Activated T-cell treated with anti-CD3 and anti-CD28 coated beads, Interleukin-2, amount 50 U/mL, for 1 hour (primary cell): ENCODE results near the gene CELF1.

Experiments used
- DNase-seq: peaks from one replicate; pipeline ENCODE4 v3.0.0-alpha.2; 2020

The CELF1 gene

DNA sequence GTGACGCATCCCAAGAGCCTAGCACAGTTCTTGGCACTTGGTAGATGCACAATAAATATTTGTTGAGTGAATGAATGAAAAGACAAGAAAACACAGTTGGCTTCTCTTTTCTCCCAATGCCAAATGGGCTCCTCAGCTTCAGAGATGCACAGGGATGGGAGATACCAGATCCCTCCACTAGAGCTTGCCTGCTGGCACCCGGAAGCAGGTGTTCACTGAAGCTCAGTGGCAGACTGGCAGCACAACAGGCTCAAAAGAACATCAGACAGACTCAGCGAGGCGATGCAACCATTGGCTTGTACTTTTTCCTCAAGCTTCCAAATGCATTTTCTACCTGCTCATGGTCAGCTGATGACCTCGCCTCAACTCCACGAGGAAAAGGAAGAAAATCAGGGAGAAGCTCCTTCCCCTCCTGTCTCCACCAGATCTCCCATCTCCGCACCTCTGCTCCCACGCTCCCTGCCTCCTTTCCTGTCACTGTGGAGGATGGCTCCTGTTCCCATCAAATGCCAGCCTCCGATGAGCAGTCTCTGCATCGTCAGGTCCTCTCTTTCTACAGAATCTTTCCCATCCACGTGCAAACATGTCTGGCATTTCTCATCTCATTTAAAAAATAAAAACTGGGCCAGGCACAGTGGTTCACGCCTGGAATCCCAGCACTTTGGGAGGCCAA, 109.8 kb downstream of the CELF1 start:
- DNase-seq: no peak

DNA sequence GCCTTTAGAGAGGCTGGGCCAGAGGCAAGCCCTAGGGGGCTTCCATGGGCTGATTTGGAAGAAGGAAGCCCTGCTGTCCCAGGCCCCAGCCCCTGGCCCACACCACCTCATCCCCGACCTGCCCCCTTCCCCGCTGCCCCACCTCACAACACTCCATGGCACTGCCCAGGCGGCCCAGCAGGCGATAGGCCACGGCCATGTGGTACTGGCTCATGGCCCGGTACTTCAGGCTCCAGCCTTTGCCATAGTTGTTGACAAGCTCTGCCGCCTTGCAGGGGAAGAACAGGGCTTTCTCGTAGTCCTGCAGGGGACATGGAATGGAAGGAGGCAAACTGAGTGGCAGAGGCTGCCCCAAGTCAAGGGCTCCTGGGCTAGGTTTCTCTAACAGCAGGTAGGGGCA, 110.4 kb downstream of the CELF1 start:
- DNase-seq: no peak

DNA sequence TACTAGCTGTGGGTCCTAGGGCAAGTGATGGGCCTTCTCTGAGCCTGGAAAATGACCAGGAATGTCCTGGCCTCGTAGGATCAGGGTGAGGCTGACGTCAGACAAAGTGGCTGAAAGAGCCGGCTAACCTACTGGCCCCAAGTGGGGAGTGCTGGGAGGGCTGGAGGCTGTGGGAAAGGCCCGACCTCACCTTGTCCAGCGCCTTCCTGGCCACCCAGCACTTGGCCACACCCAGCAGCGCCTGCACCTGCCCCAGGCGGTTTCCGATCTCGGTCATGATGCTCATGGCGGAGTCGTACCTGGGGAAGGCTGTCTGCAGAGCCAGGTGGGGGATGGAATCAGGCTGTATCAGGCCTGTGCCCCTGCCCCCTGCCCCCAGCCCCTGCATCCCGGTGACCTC, 111.5 kb downstream of the CELF1 start:
- no peak for DNase-seq

DNA sequence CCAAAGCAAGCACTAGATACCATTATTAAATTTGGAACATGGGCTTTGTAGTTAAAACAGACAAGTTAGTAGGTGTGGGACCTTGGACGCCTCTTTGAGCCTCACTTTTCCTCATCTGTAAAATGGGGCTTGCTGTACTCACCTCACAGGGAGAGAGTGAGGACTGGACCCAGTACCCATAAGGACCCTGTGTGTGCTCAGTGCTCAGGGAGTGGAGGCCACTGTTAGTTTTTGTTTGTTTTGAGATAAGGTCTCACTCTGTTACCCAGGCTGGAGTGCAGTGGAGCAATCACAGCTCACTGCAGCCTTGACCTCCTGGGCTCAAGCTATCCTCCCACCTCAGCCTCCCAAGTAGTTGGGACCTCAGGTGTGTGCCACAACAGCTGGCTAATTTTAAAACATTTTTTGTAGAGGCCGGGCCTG, 112.9 kb downstream of the CELF1 start:
- no peak for DNase-seq

DNA sequence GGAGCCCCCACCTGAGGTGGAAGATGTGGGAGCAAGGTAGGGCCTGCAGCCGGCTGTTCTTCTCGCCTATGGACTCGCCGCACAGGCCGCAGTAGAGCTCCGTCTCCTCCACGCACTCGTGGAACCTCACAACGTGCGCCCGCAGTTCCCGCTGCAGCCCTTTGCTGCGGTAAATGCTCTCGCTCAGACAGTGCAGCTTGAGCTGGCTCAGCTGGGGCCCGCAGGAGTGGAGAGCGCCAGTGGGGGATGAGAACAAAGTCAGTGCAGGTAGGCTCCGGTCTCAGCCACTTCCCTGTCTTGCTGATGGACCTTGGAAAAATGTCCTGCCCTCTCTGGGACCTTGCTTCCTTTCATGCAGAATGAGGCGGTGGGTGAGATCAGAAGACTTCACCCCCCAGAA, 114.2 kb downstream of the CELF1 start:
- DNase-seq: no peak

DNA sequence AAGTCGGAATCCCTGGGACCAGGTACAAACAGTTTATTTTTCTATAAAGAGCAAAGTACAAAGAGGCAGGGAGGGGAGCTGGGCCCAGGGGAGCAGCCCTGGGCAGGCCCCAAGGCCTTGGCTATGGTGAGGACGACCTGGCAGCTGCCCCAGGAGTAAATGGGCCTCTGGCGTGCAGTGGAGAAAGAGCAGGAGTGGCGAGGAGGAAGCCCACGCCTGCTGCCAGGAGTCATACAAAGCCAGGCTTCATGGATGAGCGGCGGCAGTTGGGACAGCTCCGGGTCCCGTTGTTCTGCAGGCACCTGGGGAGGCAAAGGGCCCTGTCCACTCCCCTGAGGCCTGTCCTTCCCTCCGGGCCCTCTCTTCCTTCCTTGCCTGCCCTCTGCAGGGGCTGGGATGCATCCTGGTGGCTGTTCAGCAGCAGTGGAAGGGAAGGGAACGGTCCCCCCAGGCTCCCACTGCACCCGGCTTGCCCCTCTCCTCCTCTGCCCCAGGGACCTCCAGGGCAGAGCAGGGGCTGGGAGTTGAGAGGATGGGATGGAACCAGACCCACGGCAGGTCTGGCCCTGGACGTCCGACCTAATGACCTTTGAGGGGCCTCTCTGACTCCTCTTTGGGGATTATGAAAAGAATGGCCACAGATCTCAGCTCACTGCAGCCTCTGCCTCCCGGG, 115.0 kb downstream of the CELF1 start:
- DNase-seq: no peak

DNA sequence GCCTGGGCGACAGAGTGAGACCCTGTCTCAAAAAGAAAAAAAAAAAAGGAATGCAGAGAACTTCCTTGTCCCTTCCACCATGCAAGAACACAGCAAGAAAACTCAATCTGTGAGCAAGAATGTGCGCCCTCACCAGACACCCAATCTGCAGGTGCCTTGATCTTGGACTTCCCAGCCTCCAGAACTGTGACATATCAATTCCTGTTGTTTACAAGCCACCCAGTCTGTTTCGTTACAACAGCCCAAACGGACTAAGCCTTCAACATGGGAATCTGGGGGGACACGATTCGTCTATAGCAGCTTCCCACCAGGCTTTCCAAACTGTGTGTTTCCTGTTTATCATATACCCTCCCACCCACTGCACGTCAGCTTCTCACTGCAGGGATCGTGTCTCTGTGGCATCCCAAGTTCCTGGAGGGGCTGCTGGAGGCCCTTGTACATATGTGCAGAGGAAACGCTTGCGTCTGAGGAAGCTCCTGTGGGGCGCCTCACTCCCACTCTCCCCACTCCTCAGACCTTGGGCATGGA, 115.7 kb downstream of the CELF1 start:
- DNase-seq: no peak

DNA sequence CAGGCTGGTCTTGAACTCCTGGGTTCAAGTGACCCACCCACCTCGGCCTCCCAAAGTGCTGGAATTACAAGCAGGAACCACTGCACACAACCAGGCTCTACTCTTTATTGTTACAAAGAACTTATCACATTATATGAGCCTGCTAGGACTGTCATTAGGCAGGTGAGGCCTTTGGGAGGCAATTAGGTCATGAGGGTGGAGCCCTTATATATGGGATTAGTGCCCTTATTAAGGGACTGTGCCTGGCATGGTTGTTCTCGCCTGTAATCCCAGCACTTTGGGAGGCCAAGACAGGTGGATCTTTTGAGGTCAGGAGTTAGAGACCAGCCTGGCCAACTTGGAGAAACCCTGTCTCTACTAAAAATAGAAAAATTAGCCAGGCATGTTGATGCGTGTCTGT, 116.2 kb downstream of the CELF1 start:
- DNase-seq: no peak

DNA sequence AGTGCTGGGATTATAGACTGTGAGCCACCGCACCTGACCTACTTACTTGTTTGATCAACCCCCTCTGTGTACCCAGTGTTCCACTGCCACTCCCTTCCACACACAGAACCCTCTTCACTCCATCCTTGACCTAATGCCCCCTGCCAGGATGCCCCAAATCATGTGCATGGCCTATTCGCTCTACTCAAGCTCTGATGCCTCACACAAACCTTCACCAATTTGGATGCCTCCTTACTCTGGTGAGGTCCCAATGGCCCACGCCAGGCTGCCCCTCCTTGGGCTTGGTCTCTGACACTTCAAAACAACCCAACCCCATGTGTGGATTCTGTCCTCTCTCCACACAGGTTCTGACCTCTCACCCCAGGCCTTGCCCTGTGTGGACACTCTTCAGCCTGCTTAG, 117.2 kb downstream of the CELF1 start:
- no peak for DNase-seq

DNA sequence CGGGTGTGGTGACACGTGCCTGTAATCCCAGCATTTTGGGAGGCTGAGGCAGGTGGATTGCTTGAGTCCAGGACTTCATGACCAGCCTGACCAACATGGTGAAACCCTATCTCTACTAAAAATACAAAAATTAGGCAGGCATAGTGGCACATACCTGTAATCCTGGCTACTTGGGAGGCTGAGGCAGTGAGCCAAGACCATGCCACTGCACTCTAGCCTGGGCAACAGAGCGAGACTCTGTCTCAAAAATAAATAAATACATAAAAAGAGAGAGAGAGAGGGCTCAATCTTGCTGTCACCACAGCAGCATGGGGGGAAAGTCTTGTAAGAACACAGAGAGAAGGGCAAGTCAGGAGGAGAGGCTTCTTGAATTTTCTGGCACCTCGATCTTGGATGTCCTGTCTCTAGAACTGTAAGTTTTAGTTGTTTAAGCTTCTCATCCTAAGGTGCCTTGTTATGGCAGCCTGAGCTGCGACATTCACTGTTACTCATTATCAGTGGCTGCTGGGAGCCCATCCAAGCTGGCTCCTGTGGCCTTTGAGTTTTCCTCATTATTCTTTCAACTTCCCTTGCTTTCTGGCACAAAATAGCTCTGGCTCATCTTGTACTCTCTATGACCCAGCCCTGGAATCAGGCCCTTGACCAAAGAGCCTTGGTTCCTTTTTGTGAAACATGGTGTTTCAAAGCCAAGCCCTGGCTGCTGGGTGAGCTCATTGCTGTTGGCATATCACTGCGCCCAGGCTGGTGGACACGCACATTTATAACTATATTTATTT, 118.7 kb downstream of the CELF1 start:
- no peak for DNase-seq

DNA sequence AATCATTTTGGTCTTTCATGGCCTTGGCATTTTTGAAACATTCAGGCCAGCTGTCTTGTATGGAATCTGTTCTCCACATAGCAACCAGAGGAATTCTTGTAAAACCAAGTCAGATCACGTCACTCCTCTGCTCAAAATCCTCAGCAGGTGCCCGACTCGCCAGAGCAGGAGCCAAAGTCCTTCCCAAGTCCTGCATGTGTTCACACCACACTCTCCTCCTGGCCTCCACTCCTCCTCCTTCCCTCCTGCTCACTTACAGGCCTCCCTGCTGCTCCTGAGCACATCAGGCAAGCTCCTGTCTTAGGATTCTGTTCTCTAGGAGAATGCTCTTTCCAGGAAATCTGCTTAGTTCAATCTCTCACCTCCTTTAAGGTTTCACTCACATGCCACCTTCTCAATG, 119.8 kb downstream of the CELF1 start:
- no peak for DNase-seq

DNA sequence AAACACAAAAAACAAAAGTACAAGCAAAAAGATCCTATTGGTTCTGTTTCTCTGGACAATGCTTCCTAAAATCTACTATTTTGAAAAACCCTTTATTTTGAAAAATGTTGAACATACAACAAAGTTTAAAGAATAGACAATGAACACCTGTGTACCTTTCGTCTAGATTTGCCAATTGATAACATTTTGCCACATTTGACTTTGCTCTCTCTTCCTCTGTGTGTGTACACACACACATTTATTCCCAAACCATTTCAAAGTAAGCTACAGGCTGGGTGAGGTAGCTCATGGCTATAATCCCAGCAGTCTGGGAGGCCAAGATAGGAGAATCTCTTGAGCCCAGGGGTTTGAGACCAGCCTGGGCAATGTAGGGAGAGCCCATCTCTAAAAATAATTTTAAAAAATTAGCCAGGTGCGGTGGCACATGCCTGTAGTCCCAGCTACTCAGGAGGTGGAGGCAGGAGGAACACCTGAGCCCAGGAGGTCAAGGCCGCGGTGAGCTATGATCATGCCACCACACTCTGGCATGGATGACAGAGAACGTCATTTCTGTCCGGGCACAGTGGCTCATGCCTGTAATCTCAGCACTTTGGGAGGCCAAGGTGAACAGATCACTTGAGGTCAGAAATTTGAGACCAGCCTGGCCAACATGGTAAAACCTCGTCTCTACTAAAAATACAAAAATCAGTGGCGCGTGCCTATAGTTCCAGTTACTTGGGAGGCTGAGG, 121.4 kb downstream of the CELF1 start:
- no peak for DNase-seq

DNA sequence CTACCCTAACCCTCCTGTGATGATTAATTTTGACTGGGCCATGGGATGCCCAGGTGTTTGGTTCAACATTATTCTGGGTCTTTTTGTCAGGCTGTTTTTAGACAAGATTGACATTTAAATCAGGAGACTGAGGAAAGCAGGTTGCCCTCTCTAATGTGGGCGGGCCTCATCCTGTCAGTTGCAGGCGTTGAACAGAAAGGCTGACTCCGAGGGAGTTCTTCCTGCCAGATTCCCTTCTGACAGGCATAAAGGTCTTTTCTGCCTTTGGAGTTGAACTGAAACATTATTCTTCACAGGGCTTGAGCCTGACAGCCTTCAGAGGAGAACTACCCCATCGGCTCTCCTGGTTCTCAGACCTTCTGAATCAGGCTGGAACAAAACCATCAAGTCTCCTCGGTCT, 122.4 kb downstream of the CELF1 start:
- DNase-seq: no peak

DNA sequence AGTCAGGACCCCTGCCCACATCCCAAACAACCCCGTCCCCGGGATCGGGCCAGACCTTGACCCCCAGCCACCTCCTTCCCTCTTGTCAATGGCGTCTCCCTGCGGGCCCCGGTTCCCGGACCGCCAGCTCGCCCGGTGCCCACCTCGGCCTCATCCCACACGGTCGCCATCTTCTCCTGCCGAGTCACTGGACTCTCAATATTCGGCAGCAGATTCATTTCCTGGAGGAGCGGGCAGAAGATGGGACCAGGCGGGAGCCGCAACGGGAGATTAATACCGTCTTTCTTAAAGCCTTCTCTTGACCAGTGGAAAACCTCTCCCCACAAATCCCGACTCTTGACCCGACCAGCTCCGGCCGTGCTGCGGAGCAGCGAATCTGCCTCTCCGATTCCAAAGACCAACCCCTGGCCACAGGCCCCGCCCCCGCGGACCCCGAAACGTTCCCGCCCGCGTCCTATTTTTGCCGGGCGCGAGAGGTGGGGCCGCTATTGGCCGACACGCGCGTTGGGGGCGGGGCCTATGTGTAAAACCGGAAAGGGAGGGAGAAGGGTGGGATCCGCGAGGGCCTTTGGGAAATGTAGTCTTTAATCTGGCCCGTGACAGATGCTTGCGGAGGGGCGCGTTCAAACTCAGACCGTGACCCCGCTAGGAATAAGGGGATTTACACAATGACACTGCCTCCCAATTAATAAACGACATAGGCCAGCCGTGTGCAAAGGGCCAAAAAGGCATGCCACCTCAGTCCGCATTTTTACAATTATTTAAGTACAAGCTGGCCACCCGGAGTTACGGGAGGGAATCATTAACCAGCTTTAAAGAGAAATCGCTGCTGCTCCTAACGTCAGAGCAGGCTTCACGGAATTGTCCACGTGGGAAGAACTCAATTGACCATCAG, 126.6 kb downstream of the CELF1 start, which contains the start of gene PSMC3:
Gene PSMC3 (minus strand): TSS at position 378 of the 895 bp plus-strand sequence. CDS start 160 bp downstream, at position 218.
- peak; percentile 99 for DNase-seq

DNA sequence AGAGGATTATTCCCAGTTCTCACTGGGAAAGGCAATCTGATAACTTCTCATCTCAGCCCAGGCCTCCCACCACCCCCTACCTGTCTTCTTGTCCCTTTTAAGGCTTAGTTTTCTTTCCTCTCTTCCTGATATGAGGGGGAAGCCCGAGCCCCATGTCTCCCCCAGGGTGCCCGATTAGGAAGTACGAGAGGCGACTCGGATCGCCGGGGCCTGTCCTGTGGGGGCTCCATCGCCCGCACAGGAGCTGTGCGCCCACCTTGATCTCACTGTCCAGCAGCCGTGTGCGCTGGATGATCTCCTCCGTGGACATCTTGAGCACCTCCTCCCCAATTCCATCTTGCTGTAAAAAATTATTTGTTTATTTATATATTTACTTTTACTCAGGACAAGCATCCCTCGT, 127.3 kb downstream of the CELF1 start:
- DNase-seq: no peak

DNA sequence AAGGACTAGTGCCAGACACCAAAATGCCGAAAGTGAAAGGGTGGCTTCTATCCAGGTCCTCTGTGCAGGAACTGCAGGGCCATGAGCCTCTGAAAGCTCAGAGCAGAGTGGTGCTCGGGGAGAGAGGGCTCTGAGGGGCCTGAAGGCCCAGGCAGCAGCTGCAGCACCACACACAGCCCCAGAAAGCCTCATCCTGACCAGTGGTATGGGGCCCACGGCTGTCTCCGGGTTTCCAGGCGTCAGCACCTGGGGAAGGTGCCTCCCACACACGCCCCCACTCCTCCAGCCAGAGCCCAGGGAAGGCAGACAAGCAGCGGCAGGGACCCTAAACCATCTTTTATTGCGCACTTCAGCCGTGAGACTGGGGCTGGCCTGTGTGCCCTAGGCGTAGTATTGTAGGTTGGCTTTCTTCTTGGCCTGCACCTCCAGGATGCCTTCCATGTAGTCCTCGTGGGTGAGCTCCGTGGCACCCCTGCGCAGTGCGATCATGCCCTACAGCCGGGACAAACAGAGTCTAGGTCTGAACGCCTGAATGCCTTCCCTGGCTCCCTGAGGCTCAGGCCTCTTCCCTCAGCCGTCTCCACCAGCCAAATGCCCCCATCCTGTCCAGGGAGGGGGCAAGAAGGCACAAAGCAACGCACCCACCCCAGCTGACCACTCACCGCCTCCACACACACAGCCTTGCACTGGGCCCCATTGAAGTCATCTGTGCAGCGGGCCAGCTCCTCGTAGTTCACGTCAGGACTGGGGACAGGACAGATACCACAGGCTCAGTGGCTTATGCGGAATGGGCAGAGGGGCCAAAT, 134.3 kb downstream of the CELF1 start:
- no peak for DNase-seq

DNA sequence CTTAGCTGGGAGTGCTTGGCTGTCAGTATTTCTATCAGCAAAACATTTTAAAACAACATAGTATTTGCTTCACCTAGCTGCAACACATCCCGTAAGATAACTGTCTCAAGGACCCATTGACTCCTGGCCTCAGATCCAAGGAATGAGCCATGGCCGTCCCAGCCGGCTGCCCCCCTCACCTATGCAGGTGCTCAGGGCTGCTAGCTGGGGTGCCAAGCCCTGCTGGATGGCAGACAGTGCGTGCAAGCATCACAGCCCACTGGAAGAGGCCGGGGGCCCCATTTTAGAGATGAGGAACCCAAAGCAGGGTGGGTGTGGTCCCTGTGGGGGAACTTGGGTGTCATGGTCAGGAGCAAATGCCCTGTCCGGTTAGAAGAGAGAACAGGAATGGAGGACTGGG, 135.2 kb downstream of the CELF1 start:
- DNase-seq: no peak

DNA sequence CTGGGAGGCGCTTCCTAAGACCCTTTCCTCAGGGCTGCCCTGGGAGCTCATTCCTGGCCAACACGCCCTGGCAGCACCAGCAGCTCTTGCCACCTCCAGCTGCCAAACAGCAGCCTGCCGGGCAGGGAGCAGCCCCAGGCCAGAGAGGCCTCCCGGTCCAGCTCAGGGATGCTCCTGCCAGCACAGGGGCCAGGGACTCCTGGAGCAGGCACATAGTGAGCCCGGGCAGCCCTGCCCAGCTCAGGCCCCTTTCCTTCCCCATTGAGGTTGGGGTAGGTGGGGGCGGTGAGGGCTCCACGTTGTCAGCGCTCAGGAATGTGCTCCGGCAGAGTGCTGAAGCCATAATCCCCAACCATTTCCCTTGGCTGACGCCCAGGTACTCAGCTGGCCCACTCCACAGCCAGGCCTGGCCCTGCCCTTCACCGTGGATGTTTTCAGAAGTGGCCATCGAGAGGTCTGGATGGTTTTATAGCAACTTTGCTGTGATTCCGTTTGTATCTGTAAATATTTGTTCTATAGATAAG, 136.9 kb downstream of the CELF1 start:
- no peak for DNase-seq
